AG09319 (cell line): ENCODE results near the gene IL1B.
"Not testable (repeated sequence)": the region's sequence is repeated elsewhere in the genome, so short reads cannot be mapped to it uniquely, and the experiment has no call there.

Source experiments
- DNase-seq: peaks from one replicate; pipeline ENCODE4 v3.0.0-alpha.2; 2010; ENCODE audit warnings: low read depth; ENCODE audit errors: extremely low read depth
- TF ChIP-seq, protein P1 (sequence below): IDR thresholded peaks from 2 replicates; pipeline ENCODE4 v1.5.1; 2011; ENCODE audit warnings: low read depth, mild to moderate bottlenecking, inconsistent platforms, low read length, moderate library complexity

Gene IL1B

DNA sequence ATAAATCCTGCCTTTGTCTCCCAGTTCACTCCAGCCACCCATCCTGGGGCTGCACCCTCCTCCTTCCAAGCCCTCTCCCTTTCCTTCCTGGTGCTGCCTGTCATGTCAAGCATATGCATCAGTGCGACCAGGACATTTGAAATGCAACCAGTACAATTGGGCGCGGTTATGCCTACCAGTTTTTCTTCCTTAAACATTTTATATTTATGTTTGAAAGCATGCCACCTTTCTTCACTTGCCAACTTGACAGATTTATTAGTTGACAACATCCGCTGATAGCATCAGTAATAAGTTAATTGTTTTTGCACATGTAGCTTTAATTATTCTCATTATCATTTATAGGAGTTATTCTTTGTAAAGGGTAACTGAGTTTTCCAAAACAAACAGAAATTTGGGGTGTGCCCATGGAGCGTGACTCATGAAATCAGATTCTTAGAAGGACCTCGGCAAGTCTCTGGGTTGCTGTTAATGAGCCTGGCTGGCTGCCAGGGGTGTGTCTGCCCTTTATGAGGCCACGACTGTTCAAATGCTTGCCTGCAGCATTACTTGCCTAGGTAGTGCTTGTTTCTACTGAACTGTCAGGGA, 32.8 kb upstream of the IL1B start:
- DNase-seq, result peak; percentile 60
- TF ChIP-seq, protein P1, sequence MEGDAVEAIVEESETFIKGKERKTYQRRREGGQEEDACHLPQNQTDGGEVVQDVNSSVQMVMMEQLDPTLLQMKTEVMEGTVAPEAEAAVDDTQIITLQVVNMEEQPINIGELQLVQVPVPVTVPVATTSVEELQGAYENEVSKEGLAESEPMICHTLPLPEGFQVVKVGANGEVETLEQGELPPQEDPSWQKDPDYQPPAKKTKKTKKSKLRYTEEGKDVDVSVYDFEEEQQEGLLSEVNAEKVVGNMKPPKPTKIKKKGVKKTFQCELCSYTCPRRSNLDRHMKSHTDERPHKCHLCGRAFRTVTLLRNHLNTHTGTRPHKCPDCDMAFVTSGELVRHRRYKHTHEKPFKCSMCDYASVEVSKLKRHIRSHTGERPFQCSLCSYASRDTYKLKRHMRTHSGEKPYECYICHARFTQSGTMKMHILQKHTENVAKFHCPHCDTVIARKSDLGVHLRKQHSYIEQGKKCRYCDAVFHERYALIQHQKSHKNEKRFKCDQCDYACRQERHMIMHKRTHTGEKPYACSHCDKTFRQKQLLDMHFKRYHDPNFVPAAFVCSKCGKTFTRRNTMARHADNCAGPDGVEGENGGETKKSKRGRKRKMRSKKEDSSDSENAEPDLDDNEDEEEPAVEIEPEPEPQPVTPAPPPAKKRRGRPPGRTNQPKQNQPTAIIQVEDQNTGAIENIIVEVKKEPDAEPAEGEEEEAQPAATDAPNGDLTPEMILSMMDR, result no peak

DNA sequence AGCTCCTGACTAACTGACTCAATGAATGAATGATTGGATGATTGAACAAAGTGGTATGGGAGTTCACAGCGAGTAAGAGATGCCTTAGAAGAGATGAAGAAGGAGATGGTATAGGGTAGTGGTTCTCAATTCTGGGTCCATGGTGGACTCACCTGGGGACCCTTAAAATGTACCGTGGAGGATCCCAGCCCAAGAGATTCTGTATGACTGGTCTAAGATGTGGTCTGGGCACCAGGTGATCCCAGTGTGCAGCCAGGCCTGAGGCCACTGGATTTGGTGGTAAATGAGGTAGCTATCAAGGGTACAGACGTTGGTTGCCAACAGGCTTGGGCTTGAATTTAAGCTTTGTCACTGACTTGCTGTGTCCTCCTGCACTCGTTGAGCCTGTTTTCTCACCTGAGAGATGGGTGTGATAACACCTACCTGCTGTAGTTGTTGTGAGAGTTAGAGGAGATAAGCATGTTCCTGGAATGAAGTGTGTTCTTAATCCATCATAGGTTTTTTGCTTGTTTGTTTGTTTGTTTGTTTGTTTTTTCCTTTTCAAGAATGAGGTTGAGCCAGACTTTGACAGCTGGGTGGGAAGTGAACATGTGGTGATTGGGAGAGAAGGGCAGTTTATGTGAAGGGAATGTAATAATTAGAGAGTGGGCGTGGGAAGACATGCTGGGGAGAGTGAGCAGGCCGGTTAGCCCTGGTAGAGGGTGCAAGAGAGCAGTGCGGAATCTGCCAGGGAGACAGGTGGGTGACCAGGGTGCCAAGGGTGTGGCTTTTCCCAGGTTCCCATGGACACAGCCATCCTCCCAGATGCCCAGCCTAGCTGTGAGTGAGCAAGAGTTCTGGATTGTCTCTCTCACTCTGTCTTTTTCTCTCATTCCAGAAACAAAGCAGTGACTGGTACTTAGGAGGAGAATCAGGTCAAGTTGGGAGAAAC, 31.4 kb upstream of the IL1B start:
- no peak for DNase-seq
- TF ChIP-seq, protein P1, result no peak

DNA sequence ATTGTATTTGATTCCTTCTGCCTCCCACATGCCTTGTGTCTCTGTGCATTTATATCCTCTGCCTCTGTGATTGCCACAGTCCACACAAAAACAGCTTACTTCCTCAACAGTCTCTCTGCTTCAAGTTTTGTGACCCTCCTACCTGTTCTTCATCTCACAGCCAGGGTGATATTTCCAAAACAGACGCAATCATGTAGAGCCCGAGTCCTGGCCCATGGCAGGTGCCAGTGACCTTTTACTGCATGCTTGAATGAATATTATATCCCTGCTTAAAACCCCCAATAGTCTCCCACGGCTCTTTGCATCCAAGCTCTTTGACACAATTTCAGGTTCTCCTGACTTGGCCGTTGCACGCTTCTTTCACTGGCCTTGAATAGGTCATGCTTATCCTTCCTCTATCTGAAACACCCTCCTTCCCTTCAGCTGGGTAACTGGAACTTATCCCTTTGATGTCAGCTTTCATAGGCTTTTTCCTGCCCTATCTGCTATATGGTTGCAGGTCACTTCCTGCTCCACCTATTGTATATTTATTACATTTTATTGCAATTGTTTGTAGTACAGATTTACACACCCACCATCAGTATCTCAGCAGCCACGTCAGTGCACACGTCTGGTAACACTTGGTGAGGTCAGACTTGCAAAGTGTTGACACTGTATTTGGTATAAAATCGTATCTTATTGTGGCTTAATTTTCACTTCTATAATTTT, 29.7 kb upstream of the IL1B start:
- TF ChIP-seq, protein P1, result no peak
- no peak for DNase-seq

DNA sequence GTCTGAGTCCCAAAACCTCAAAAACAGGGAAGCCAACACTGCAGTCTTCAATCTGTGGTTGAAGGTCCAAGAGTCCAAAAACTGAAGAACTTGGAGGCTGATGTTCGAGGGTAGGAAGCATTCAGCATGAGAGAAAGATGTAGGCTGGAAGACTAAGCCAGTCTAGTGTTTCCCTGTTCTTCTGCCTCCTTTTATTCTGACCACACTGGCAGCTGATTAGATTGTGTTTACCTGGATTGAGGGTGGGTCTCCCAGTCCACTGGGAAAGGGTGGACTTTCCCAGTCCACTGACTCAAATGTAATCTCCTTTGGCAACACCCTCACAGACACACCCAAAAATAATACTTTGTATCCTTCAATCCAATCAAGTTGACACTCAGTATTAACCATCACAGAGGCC, 27.5 kb upstream of the IL1B start:
- no peak for DNase-seq
- TF ChIP-seq, protein P1, result no peak

DNA sequence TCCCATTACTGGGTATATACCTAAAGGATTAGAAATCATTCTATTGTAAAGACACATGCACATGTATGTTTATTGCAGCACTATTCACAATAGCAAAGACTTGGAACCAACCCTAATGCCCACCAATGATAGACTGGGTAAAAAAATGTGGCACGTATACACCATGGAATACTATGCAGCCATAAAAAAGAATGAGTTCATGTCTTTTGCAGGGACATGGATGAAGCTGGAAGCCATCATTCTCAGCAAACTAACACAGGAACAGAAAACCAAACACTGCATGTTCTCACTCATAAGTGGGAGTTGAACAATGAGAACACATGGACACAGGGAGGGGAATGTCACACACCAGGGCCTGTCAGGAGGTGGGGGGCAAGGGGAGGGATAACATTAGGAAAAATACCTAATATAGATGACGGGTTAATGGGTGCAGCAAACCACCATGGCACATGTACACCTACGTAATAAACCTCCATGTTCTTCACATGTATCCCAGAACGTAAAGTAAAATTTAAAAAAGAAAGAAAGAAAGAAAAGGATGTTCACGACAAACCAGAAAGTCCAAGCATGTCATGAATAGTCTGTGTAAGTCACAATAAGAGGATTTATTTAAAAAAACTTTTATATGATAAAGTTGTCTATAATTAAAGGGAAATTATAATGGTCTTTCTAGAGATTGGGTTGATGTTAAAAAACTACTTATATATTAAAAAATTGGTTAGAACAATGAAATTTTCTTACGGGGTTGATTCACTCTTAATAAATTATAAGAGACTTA, 23.0 kb upstream of the IL1B start:
- not testable (repeated sequence) for DNase-seq

DNA sequence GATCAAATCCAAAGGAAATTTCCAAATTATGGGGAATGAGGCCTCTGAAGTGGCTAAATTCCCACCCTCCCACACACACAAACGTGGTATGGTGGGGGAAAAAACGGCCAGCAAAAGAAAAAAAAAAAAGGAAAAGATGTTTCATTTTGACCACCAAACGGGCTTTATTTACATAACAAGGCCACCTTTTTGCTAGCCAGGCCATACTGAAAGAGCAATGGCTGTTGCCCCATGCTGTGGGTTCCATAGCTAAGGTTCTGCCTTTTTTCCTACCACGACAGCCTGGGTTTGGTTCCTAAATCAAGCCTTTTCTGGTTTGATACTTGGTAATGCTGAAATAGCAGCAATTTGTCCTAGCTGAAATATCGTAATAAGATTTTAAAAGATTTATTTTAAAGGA, 14.0 kb upstream of the IL1B start:
- no peak for DNase-seq
- TF ChIP-seq, protein P1, result no peak

DNA sequence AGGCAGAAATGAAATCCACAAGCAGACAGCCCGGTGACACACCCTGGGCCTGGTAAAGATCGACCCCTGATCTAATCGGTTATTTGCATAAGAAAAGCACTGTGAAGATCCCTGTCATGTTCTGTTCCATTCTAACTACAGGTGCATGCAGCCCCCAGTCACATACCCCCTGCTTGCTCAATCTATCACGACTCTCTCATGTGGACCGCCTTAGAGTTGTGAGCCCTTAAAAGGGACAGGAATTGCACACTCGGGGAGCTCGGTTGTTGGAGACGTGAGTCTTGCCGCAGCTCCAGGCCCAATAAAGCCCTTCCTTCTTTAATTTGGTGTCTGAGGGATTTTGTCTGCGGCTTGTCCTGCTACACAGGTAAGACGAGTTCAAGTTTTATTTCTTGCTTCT, 13.4 kb upstream of the IL1B start:
- DNase-seq, result no peak

More for the DNA sequence above, 13.4 kb upstream of the IL1B start:
- TF ChIP-seq, protein P1, result no peak
